Thoracic aorta (tissue), 2 donors: ENCODE data around the gene OSBPL3. TPM values are rescaled to one million over a fixed set of nuclear protein-coding genes. Genes with fewer than 3 reads are reported as not detected.

Experiments used
- ATAC-seq: fragments of 150-250 bp; one replicate; pipeline ENCODE4 v1.8.0; 2017; ENCODE audit warnings: low read depth; ENCODE audit not compliant: insufficient number of reproducible peaks, low FRiP score
- DNase-seq: peaks from one replicate; pipeline ENCODE4 v3.0.0-alpha.2; 2020; ENCODE audit warnings: low spot score
- H3K27ac ChIP-seq, 2 donors: fragments of 200-600 bp; sonication (generic); 1 replicate in 1 of 2; 2 replicates in 1 of 2; pipeline ENCODE4 v1.5.1; 2016; ENCODE audit warnings: mild to moderate bottlenecking in 2 of 2, moderate library complexity in 2 of 2
- H3K27me3 ChIP-seq: fragments of 200-600 bp; sonication (generic); replicated peaks from 2 replicates; pipeline ENCODE4 v1.6.0; 2016; ENCODE audit warnings: mild to moderate bottlenecking; ENCODE audit not compliant: insufficient read depth
- H3K36me3 ChIP-seq: fragments of 200-600 bp; sonication (generic); one replicate; pipeline ENCODE4 v1.5.1; 2016
- H3K4me1 ChIP-seq, 2 donors: fragments of 200-600 bp; sonication (generic); 1 replicate in 1 of 2; 2 replicates in 1 of 2; pipeline versions ENCODE4 v1.5.1 to v1.6.0; 2016; ENCODE audit warnings: low read depth in 2 of 2, mild to moderate bottlenecking in 1 of 2; ENCODE audit not compliant: control insufficient read depth in 1 of 2
- H3K4me3 ChIP-seq: fragments of 200-600 bp; sonication (generic); 2 replicates; pipeline ENCODE4 v1.5.1; 2016; ENCODE audit warnings: mild to moderate bottlenecking
- H3K9me3 ChIP-seq: fragments of 200-600 bp; sonication (generic); 2 replicates; pipeline ENCODE4 v1.5.1; 2016
- total RNA-seq, 2 donors: library from RNA; depleted of rRNA; stranded (reverse); fragments of >200 nt; gene quantifications; one replicate each; pipeline versions ENCODE4 v1.1.0 to v1.2.3, GENCODE V29; 2016
- TF ChIP-seq, protein P1 (sequence below): fragments of 200-600 bp; sonication (generic); IDR thresholded peaks from one replicate; pipeline ENCODE4 v1.5.1; 2019; ENCODE audit warnings: antibody characterized with exemption

The OSBPL3 gene
- total RNA-seq, 2 donors from 2014 or later, result 5.5 to 7.9 TPM

DNA sequence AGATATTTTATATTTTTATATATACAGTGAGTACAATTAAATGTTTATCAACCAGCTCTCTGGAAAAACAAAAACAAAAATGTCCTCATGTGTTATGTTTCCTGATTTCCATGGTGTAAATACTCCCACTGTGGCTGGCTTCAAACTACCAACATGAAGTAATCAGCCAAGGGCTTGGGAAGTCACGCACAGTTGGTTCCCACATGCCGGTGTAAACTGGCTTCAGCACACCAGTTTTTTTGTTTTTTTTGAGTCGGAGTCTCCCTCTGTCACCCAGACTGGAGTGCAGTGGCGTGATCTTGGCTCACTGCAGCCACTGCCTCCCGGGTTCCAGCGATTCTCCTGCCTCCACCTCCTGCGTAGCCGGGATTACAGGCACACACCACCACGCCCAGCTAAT lies 11.8 kb downstream of the OSBPL3 start:
- TF ChIP-seq, protein P1, sequence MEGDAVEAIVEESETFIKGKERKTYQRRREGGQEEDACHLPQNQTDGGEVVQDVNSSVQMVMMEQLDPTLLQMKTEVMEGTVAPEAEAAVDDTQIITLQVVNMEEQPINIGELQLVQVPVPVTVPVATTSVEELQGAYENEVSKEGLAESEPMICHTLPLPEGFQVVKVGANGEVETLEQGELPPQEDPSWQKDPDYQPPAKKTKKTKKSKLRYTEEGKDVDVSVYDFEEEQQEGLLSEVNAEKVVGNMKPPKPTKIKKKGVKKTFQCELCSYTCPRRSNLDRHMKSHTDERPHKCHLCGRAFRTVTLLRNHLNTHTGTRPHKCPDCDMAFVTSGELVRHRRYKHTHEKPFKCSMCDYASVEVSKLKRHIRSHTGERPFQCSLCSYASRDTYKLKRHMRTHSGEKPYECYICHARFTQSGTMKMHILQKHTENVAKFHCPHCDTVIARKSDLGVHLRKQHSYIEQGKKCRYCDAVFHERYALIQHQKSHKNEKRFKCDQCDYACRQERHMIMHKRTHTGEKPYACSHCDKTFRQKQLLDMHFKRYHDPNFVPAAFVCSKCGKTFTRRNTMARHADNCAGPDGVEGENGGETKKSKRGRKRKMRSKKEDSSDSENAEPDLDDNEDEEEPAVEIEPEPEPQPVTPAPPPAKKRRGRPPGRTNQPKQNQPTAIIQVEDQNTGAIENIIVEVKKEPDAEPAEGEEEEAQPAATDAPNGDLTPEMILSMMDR, result no peak
- no peak for ATAC-seq

DNA sequence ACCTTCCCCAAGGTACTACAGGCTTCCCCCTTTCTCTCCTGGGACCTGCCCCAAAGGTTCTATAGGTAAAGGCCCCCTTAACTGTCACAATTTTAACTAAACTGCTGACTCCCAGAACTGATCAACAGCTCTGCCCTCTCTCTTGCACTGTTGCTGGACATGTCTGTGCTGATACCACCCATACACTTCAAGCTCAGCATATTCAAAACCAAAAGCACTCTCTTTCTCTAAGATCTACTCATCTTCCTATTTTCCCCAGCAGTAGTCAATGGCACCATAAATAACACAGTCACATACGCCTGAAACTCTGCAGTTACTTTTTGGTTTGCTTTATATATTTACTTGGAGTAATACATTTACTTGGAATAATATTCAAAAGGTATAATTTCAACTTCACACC lies 12.3 kb downstream of the OSBPL3 start:
- Histone ChIP-seq H3K4me3 (no peak overlapping the region), H3K4me1 (no peaks in the 10 kb centered on the region), H3K36me3 (no peaks in the 10 kb centered on the region), H3K27ac (no peak overlapping the region), H3K9me3 (no peaks in the 10 kb centered on the region), H3K27me3 (no peaks in the 10 kb centered on the region)
- no peak for ATAC-seq
- TF ChIP-seq, protein P1, result no peak
- no peak for DNase-seq

More for the DNA sequence above, 11.8 kb downstream of the OSBPL3 start:
- Histone ChIP-seq H3K36me3 (no peaks in the 10 kb centered on the region), H3K4me1 (no peaks in the 10 kb centered on the region), H3K4me3 (no peak overlapping the region), H3K27ac (no peak overlapping the region), H3K27me3 (no peaks in the 10 kb centered on the region), H3K9me3 (no peaks in the 10 kb centered on the region)
- no peak for DNase-seq

DNA sequence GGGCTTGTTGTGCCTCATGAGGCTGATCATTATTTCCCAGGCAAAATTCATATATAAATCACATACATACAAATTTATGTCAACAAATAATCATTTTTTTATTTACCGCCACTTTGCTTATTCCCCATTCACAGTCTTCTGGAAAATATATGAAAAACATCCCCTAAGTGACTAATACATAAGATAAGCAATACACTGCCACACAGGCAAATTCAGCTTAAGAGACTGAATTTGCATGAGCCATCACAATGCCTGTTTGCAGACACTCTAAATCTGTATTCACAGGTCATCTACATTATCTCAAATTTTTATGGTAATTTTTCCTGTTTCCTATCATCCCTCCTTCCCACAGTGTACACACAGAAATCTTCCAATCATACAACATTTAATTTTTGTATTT lies 13.2 kb downstream of the OSBPL3 start:
- Histone ChIP-seq H3K36me3 (no peaks in the 10 kb centered on the region), H3K9me3 (no peaks in the 10 kb centered on the region), H3K4me3 (no peak overlapping the region), H3K4me1 (no peaks in the 10 kb centered on the region), H3K27me3 (no peaks in the 10 kb centered on the region), H3K27ac (no peak overlapping the region)
- ATAC-seq, result no peak
- TF ChIP-seq, protein P1, result no peak
- no peak for DNase-seq

DNA sequence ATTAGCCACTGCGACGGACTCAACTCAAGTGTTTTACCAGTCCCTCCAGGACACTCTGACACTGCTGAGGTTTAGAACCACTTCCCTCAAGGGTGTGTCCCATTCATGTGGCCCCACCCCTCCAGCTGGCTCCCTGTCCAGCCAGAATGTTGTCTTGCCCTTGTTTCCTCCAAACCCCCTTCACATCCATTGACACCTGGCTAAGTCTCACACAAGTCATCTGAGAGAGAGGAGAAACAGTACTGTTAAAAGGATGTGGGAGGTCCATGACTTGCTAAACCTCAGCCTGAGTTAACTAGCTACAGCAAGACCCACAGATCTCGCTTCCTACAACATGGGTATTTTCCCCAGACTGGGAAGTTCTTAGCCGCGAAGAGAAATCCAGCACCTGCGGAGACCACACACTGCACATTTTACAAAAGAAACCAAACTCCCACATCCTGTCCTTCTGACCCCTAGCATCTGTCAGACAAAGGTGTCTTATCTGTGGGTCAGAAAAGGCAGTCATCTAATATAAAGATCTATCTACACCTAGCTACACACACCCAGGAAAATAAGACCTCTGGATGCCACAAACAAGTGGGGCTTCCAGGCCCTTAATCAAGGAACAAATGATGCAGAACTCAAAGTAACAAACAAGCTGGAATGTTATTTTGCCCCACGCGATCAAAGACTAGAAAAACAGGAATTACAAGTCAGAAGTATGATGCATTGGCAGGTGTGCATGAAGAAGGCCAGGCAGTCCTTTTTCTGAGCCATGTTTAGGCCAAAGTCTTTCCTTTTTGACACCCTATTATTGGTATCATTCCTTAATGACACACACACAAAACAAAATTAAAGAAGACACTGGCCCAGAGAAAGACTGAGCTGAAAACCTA lies 13.9 kb downstream of the OSBPL3 start:
- no peaks in the 10 kb centered on the region for H3K9me3 ChIP-seq
- H3K4me3 ChIP-seq, result no peak overlapping the region
- no peak for DNase-seq
- no peak for ATAC-seq
- TF ChIP-seq, protein P1, result no peak
- H3K27me3 ChIP-seq, result no peaks in the 10 kb centered on the region
- no peaks in the 10 kb centered on the region for H3K36me3 ChIP-seq
- no peaks in the 10 kb centered on the region for H3K4me1 ChIP-seq
- no peak overlapping the region for H3K27ac ChIP-seq

DNA sequence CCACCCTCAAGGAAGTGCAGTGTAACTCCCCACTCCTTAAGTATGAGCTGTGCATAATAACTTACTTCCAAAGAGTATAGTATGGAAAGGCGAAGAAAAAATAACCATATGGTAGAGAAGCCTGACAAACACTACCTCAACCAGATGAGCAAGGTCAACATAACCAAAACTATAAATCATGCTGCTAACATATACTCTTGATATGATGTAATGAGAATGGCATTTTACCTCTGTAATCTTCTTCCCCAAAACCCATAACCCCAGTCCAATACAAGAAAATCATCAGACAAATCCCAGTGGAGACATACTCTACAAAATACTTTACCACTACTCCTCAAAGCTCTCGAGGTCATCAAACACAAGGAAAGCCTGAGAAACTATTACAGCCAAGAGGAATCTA lies 15.8 kb downstream of the OSBPL3 start:
- ATAC-seq, result no peak
- Histone ChIP-seq H3K4me3 (no peak overlapping the region), H3K9me3 (no peaks in the 10 kb centered on the region), H3K4me1 (no peaks in the 10 kb centered on the region), H3K27ac (no peak overlapping the region), H3K36me3 (no peaks in the 10 kb centered on the region), H3K27me3 (no peaks in the 10 kb centered on the region)
- DNase-seq, result no peak
- TF ChIP-seq, protein P1, result no peak
